ENCODE results near the gene SERGEF.

SERGEF gene

DNA sequence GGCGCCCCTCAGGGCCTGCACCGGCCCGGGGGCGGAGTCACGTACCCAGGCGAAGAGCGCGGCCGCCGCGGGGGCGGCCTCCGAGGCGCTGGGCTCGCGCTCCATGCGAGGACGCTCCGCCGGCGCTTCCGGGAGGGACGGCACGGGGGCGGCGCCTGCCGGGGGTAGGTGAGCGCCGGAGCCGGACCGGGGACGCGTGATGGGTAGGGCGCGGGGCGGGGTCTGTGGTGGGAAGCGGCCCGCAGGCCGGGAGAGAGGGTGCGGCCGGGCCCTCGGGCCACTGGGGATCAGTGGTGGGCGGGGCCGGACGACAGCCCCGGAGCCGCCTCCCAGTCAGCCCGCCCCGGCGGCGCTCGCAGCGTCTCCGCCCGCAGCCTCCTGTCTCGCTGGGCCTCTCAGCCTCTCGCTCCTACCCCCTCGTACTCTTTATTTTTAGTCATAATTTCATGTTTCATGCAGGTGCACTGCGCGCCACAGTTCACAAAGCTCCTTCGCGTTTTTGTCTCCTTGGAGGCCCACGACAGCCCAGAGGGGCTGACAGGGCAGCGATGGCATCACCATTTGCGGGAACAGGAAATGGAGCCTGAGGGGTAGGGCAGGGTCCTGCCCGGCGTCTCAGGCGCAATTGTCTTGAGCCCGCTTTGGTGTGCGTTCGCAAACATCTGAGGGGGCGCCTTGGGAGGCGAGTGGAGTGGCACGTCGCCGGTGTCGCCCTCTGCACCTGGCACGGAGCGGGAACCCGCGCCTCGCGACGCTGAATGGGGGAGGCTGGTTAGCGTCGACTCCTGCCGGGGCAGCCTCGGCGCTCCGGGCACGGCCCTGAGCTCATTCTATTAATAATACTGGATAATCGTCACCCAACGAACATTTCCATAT lies at the start of gene SERGEF:
Gene SERGEF, minus strand, starts transcription at position 142 of the 876 bp plus-strand sequence. Its CDS starts 37 bp downstream, at position 105.
- peak; percentile 89 to 97 for DNase-seq

- no peak for DNase-seq
These were observed 48.5 kb upstream of the SERGEF start for GRCh38 chr11:18061351-18061750.

DNA sequence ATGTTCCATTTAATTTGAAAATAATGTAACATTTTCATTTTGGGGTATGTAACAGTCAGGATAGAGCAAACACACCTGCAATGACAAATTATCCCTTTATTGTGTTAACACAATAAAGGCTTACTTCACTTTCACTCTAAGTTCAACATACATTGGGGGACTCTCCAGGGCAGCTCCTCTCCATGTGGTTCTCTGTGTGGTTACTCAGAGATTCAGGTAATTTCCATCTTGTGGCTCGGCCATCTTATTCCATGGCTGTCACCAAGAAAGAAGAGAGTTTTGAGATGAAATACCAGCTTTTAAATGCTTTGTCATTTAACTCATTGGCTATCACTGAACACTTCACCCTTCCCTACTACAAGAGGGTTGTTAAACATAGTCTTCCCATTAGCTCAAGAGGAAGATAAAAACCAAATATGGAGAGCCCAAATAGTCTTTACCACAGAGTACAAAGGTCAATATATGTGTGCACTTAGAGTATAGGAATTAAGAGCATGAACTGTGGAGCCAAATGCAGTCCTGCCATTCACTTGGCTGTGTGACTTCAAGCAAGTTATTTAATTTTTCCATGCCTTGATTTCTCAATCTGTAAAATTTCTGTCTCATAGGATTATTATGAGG lies 43.8 kb upstream of the SERGEF start:
- DNase-seq = no peak

- no peak for DNase-seq
These were observed 41.8 kb upstream of the SERGEF start for GRCh38 chr11:18054511-18055103.

DNA sequence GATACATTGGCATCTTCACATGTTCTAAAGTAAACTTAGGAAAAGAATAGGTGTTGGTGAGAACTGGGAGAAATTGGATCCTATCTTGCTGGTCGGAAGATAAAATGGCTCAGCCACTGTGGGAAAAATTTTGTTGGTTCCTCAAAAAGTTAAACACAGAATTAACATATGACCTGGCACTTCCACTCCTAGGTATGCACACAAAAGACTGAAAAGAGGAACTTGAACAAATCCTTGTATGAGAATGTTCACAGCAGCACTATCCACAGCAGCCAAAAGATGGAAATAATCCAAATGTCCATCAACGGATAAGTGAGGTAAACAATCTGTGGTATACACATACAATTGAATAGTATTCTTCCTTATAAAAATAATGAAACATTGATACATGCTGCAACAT lies 38.0 kb upstream of the SERGEF start:
- DNase-seq = no peak

DNA sequence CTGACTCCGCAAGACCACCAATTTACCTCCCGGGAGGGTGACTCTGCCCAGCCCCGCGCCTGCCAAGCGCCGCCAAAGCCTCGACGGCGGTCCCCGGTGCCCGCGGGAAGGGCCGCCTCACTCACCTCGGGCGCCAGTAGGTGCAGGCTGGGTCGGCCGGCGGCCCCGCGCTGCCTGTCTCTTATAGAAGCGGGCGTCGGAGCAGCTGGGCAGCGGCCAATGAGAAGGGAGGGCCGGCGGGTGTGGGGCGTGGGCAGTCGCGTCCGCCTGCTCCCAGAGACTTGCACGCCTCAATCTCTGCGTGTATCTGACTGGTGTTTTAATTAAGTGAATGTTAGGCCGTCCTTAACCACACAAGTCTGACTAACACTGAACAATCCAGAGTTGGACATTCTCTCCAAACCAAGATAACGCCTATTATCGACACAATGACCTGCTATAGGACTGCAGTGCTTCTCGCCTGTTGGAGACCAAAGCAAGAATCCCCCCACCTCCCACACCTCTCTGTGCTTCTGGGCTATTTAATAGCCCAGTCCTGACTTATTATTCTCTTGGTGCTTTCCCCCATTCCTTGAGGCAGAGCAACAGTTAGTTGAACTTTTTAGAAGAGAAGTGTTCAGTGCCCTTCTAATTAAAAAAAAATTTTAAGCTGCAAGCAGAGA lies 33.4 kb upstream of the SERGEF start, which contains the start of gene TPH1:
Gene TPH1, minus strand, starts transcription at position 154 of the 662 bp plus-strand sequence. CDS start 5,507 bp downstream, outside the sequence.
- no peak for DNase-seq

DNA sequence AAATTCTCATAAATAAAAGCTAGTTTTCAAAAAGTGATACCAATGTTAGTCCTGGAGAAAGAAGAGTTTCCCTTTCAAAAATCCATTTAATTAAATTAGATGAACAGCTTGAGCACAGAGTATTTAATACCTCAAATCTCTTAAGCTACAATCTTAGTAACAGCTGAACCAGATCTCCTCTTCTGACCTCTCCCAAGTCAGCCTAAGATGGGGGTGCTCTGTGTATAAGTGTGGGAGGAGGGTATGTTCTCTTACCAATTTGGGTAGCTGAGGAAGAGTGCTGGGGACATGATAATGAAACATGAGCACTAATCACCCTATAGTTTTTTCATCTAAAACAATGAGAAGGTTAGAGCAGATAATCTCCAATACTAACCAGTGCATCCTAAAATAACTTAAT lies 23.6 kb upstream of the SERGEF start:
- no peak for DNase-seq

GRCh38 chr11:18027475-18027874 lies 14.6 kb upstream of the SERGEF start:
- no peak for DNase-seq

GRCh38 chr11:18022419-18022818 lies 9.6 kb upstream of the SERGEF start:
- no peak for DNase-seq

GRCh38 chr11:18019650-18020049 lies 6.8 kb upstream of the SERGEF start:
- DNase-seq = no peak

GRCh38 chr11:18016789-18017188 lies 3.9 kb upstream of the SERGEF start:
- no peak for DNase-seq

- no peak for DNase-seq
These were observed 2.0 kb upstream of the SERGEF start for GRCh38 chr11:18014876-18015275.

GRCh38 chr11:18013790-18014507 lies 1.1 kb upstream of the SERGEF start:
- DNase-seq = no peak

DNA sequence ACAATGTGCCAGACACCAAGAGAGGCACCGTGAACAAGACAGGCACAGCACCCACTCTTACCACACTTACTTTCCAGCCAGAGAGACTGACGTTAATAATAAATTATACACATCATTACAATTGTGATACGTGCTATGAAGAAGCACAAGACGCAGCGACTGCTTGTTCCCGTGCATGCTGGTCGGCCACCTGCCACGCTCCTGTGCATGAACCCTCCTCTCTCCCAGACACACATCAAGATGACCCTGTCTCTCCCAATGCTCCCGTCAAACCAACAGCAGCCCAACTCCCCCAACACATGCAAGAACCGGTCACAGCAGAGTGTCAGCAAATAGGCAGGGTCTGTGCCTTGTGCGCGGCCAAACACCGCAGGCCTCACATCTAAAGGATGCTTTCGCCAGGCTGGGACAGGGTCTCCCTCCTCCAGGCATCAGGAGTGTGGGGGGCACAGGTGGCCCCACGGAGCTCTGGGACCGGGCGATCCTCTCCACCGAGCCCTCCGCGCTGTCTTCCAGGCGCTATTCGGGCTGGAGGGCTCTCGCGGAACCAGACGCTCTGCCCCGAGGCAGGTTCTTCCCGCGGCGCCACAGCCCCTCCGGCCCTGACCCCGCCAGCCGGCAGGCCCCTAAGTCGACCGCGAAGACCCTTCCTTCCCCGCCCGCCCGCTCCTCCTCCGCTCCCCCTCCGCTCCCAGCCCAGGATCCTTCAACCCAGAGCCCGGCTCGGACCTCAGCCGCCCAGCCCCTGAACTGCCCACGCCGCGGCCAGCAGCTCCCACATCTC lies 533 bp downstream of the SERGEF start:
- peak in 1 of 2 experiments; percentile 11 for DNase-seq

DNA sequence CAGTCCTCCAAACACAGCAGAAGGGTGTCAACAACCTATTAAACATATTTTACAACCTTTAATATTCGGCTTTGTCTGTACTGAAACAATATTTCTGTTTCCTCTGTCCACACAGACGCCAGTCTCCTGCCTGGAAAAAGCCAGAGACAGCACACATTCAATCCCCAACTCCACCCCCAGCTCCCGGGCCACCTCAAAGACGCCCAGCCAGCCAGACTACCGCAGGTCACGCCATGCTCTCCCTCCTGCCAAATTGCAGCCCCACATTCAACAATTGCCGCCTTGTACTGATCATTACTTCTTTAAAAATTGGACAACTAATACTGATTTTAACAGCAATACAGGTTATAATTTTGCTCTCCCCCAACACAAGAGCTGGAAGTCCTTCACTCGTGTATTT lies 1.2 kb downstream of the SERGEF start:
- DNase-seq = no peak

GRCh38 chr11:18010977-18011586 lies 1.8 kb downstream of the SERGEF start:
- DNase-seq = no peak

- DNase-seq = no peak
These were observed 2.7 kb downstream of the SERGEF start for GRCh38 chr11:18010121-18010670.

GRCh38 chr11:18005376-18006129 lies 7.3 kb downstream of the SERGEF start:
- DNase-seq = no peak

DNA sequence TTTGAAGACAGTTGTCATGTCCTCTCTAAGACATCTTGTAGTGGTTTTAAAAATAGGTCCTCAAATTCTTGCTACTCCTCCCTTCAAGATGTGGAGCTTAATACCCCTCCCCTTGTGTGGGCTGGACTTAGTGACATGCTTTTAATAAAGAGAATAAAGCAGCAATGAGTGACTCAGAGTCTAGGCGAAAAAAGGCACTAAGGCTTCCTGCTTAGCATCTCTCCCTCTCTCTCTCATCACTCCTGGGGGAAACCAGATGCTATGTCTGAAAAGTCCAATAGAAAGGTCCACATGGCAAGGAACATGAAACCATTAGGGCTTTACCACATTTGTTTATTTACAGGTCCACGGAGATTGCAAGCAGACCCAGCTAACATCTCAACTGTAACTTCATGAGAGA lies 11.7 kb downstream of the SERGEF start:
- no peak for DNase-seq

DNA sequence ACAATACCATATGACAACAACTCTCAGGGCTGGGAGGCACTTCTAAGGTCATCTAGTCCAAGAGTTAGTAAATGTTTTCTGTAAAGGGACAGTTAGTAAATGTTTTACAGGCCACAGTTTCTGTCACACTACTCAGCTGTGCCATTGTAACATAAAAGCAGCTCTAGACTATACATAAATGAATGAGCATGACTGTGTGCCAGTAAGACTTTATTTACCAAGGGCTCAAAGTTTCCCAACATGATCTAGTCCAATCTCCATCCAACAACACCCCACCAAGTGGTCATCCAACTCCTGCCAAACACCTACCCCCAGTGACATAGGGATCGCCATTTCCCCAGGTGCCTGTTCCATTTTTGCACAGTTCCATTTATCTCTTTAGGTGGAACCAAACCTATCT lies 12.1 kb downstream of the SERGEF start:
- DNase-seq = no peak

All from NCI-H187 (cell line).